ENCODE measurements around the gene PDZD2.
"Not testable (repeated sequence)": the region's sequence is repeated elsewhere in the genome, so short reads cannot be mapped to it uniquely, and the experiment has no call there.

Gene PDZD2

GRCh38 chr5:31698673-31699072 lies 59.7 kb downstream of the PDZD2 start:
- DNase-seq = no peak

- DNase-seq = no peak
These were observed 62.8 kb downstream of the PDZD2 start for GRCh38 chr5:31701642-31702299.

GRCh38 chr5:31702712-31703111 lies 63.8 kb downstream of the PDZD2 start:
- DNase-seq = no peak

- no peak for DNase-seq
These were observed 64.8 kb downstream of the PDZD2 start for GRCh38 chr5:31703757-31704156.

- DNase-seq = no peak
These were observed 67.3 kb downstream of the PDZD2 start for GRCh38 chr5:31706186-31706585.

GRCh38 chr5:31707329-31707728 lies 68.4 kb downstream of the PDZD2 start:
- DNase-seq = no peak

- DNase-seq = no peak
These were observed 69.2 kb downstream of the PDZD2 start for GRCh38 chr5:31708089-31708488.

- DNase-seq = no peak
These were observed 72.4 kb downstream of the PDZD2 start for GRCh38 chr5:31711363-31711762.

GRCh38 chr5:31711935-31712592 lies 73.1 kb downstream of the PDZD2 start:
- DNase-seq = no peak

GRCh38 chr5:31717561-31717960 lies 78.6 kb downstream of the PDZD2 start:
- no peak for DNase-seq

GRCh38 chr5:31720004-31720403 lies 81.1 kb downstream of the PDZD2 start:
- no peak for DNase-seq

- no peak for DNase-seq
These were observed 81.9 kb downstream of the PDZD2 start for GRCh38 chr5:31720811-31721345.

GRCh38 chr5:31722111-31722510 lies 83.2 kb downstream of the PDZD2 start:
- no peak for DNase-seq

- no peak for DNase-seq
These were observed 87.1 kb downstream of the PDZD2 start for GRCh38 chr5:31725996-31726395.

- no peak for DNase-seq
These were observed 88.0 kb downstream of the PDZD2 start for GRCh38 chr5:31726952-31727351.

GRCh38 chr5:31728039-31728438 lies 89.1 kb downstream of the PDZD2 start:
- DNase-seq = no peak

GRCh38 chr5:31728806-31729205 lies 89.9 kb downstream of the PDZD2 start:
- DNase-seq = not testable (repeated sequence)

GRCh38 chr5:31730139-31730538 lies 91.2 kb downstream of the PDZD2 start:
- DNase-seq = no peak

- DNase-seq = no peak
These were observed 92.1 kb downstream of the PDZD2 start for GRCh38 chr5:31731016-31731415.

- no peak for DNase-seq
These were observed 92.9 kb downstream of the PDZD2 start for GRCh38 chr5:31731710-31732301.

- not testable (repeated sequence) for DNase-seq
These were observed 93.9 kb downstream of the PDZD2 start for GRCh38 chr5:31732821-31733220.

- no peak for DNase-seq
These were observed 94.4 kb downstream of the PDZD2 start for GRCh38 chr5:31733371-31733770.

GRCh38 chr5:31736127-31736526 lies 97.2 kb downstream of the PDZD2 start:
- no peak for DNase-seq

- DNase-seq = no peak
These were observed 99.3 kb downstream of the PDZD2 start for GRCh38 chr5:31738199-31738598.
